GM12878 (cell line): ENCODE results near the gene RGS6. TPM values are rescaled to one million over a fixed set of nuclear protein-coding genes. Genes with fewer than 3 reads are reported as not detected.

Experiments
- CBFB ChIP-seq: IDR thresholded peaks from 2 replicates; pipeline ENCODE4 v1.6.1; 2016; ENCODE audit warnings: antibody characterized with exemption, low read depth
- CHD2 ChIP-seq: IDR thresholded peaks from 2 replicates; pipeline ENCODE4 v1.6.1; 2011; ENCODE audit warnings: low read depth, low read length, improper control_type of control experiment, borderline replicate concordance
- CHD4 ChIP-seq: fragments of 200-600 bp; sonication (generic); IDR thresholded peaks from 2 replicates; pipeline ENCODE4 v1.6.1; 2016; ENCODE audit warnings: mild to moderate bottlenecking
- EED ChIP-seq: sonication (generic); IDR thresholded peaks from 2 replicates; pipeline ENCODE4 v1.6.1; 2016; ENCODE audit warnings: antibody characterized with exemption, low read depth
- EZH2 ChIP-seq: IDR thresholded peaks from 2 replicates; pipeline ENCODE4 v1.6.1; 2012; ENCODE audit warnings: low read depth, mild to moderate bottlenecking, control low read depth, inconsistent platforms, low read length, borderline replicate concordance; ENCODE audit not compliant: control insufficient read depth
- HDAC6 ChIP-seq: fragments of 200-600 bp; sonication (generic); IDR thresholded peaks from one replicate; pipeline ENCODE4 v1.8.0; 2017; ENCODE audit warnings: antibody characterized with exemption; ENCODE audit not compliant: unreplicated experiment
- IKZF1 ChIP-seq: fragments of 450-650 bp; conservative IDR thresholded peaks from 2 replicates; pipeline ENCODE4 v1.6.1; 2017; ENCODE audit warnings: antibody characterized with exemption, mild to moderate bottlenecking
- MXI1 ChIP-seq: fragments of 150-350 bp; IDR thresholded peaks from 2 replicates; pipeline ENCODE4 v1.6.1; 2011; ENCODE audit warnings: low read depth, mild to moderate bottlenecking, inconsistent platforms, low read length, improper control_type of control experiment
- NR2C1 ChIP-seq: fragments of 450-650 bp; IDR thresholded peaks from 2 replicates; pipeline ENCODE4 v1.6.1; 2017; ENCODE audit warnings: antibody characterized with exemption, mild to moderate bottlenecking, moderate library complexity
- NRF1 ChIP-seq: conservative IDR thresholded peaks from 2 replicates; pipeline ENCODE4 v1.6.1; 2011; ENCODE audit warnings: mild to moderate bottlenecking, low read depth, low read length, improper control_type of control experiment
- PML ChIP-seq: IDR thresholded peaks from 2 replicates; pipeline ENCODE4 v1.6.1; 2012; ENCODE audit warnings: low read length, inconsistent platforms
- POLR2A ChIP-seq: IDR thresholded peaks from 2 replicates; pipeline ENCODE4 v1.6.1; 2011; ENCODE audit warnings: low read depth, mild to moderate bottlenecking, low read length
- RBBP5 ChIP-seq: fragments of 200-600 bp; sonication (generic); conservative IDR thresholded peaks from 2 replicates; pipeline ENCODE4 v1.6.1; 2016
- RCOR1 ChIP-seq: conservative IDR thresholded peaks from 2 replicates; pipeline ENCODE4 v1.6.1; 2012; ENCODE audit warnings: low read depth, low read length, improper control_type of control experiment
- RUNX3 ChIP-seq: IDR thresholded peaks from 2 replicates; pipeline ENCODE4 v1.6.1; 2012; ENCODE audit warnings: low read length, inconsistent platforms
- SP1 ChIP-seq: IDR thresholded peaks from one replicate; pipeline ENCODE4 v1.6.1; 2011; ENCODE audit warnings: low read depth, low read length
- SREBF2 ChIP-seq: IDR thresholded peaks from 2 replicates; pipeline ENCODE4 v1.6.1; 2012; ENCODE audit warnings: mild to moderate bottlenecking, low read length
- polyA plus RNA-seq, 11 experiments: library from polyadenylated mRNA; depleted of rRNA in 4 of 11; unstranded in 6 of 11; stranded (reverse) in 5 of 11; fragments of >200 nt; fragmentation: Nextera tagmentation in 4 of 11; fragmentation: Illumina TruSeq in 1 of 11; extraction: Ambion mirVana in 4 of 11; extraction: Trizol in 1 of 11; gene quantifications; 1 replicate in 1 of 11; 2 replicates in 10 of 11; pipeline versions ENCODE4 v1.2.1 to v1.2.3, GENCODE V29; 2011 to 2016; ENCODE audit warnings: inconsistent platforms in 2 of 11, missing spikeins in 2 of 11, low read depth in 1 of 11
- total RNA-seq, 4 experiments: library from RNA; depleted of rRNA in 3 of 4; stranded (reverse); fragments of >200 nt in 3 of 4; fragmentation: Illumina TruSeq in 1 of 4; extraction: Trizol in 1 of 4; gene quantifications; 2 replicates each; pipeline versions ENCODE4 v1.2.1 to v1.2.3, GENCODE V29; 2013 to 2021
- TF ChIP-seq, protein P1 (sequence below): fragments of 450-650 bp; IDR thresholded peaks from 2 replicates; pipeline ENCODE4 v1.6.1; 2017; ENCODE audit warnings: mild to moderate bottlenecking, moderate library complexity
- TF ChIP-seq, protein P2 (sequence below): fragments of 450-650 bp; IDR thresholded peaks from 2 replicates; pipeline ENCODE4 v1.6.1; 2017; ENCODE audit warnings: low read depth, mild to moderate bottlenecking, moderate library complexity
- TF ChIP-seq, protein P3 (sequence below): fragments of 450-650 bp; IDR thresholded peaks from 2 replicates; pipeline ENCODE4 v1.6.1; 2017; ENCODE audit warnings: borderline replicate concordance
- TF ChIP-seq, protein P4 (sequence below): IDR thresholded peaks from 2 replicates; pipeline ENCODE4 v1.6.1; 2012; ENCODE audit warnings: low read depth, low read length, improper control_type of control experiment
- TF ChIP-seq, protein P5 (sequence below): IDR thresholded peaks from 2 replicates; pipeline ENCODE4 v1.6.1; 2011; ENCODE audit warnings: mild to moderate bottlenecking, low read depth, low read length, moderate library complexity; ENCODE audit not compliant: insufficient replicate concordance

RGS6 gene
- total and polyA plus RNA-seq, 10 of the 15 experiments (the other 5 are each of a cell fraction or from before 2014, with no cell fraction given): 3.9 to 18.1 (median 12.4) TPM

DNA sequence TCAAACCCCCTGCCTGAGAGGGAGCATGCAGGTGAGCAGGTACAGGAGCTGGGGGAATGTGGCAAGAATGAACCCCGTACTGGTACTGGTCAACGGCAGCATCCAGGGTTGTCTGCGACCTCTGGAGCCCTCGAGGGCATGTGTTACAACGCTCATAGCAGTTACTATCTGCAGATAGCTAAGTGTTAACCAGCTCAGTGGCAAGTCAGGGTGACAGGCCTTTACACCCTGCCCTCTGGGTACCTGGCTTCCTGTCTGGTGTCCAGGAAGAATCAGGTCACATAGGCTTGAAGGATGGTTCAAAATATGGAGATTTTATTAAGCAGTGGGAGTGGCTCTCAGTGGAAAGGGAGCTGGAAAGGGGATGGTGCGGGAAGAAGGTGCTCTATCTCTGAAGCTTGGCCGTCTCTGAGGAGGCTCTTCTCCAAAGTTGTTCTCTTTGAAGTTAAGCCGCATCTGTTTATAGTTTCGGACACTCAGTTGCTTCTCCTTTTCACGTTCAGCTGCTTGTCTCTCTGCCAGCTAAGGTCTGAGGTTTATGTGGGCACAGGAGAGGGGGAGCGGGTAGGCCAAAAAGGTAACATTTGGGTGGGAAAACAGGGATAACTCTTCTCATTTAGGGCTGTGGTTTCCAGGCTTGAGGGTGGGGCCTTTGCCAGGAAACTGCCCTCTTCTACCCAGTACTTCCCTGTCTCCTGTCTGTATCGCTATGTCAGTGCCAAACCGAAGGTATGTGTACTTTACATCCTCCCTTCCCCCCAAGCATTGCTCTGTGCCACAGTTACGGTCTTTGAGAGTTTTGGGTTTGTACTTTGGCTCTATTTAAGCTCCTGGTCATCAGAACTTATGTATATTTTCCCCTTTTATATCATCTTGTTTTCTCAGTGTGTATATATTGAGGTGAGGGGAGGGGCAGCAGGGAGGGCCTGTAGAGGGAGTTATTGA is 305.8 kb downstream of the RGS6 start (continued):
- TF ChIP-seq, protein P1, sequence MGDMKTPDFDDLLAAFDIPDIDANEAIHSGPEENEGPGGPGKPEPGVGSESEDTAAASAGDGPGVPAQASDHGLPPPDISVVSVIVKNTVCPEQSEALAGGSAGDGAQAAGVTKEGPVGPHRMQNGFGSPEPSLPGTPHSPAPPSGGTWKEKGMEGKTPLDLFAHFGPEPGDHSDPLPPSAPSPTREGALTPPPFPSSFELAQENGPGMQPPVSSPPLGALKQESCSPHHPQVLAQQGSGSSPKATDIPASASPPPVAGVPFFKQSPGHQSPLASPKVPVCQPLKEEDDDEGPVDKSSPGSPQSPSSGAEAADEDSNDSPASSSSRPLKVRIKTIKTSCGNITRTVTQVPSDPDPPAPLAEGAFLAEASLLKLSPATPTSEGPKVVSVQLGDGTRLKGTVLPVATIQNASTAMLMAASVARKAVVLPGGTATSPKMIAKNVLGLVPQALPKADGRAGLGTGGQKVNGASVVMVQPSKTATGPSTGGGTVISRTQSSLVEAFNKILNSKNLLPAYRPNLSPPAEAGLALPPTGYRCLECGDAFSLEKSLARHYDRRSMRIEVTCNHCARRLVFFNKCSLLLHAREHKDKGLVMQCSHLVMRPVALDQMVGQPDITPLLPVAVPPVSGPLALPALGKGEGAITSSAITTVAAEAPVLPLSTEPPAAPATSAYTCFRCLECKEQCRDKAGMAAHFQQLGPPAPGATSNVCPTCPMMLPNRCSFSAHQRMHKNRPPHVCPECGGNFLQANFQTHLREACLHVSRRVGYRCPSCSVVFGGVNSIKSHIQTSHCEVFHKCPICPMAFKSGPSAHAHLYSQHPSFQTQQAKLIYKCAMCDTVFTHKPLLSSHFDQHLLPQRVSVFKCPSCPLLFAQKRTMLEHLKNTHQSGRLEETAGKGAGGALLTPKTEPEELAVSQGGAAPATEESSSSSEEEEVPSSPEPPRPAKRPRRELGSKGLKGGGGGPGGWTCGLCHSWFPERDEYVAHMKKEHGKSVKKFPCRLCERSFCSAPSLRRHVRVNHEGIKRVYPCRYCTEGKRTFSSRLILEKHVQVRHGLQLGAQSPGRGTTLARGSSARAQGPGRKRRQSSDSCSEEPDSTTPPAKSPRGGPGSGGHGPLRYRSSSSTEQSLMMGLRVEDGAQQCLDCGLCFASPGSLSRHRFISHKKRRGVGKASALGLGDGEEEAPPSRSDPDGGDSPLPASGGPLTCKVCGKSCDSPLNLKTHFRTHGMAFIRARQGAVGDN: 0 out of 2 replicates have a peak, but pooled peaks have one; percentile 29
- TF ChIP-seq NRF1 (no peak), RCOR1 (no peak), IKZF1 (peak; percentile 45), EZH2 (no peak), PML (no peak), RUNX3 (peak; percentile 66), POLR2A (no peak), HDAC6 (no peak), CBFB (0 out of 2 replicates have a peak, but pooled peaks have one; percentile 28), NR2C1 (no peak), SREBF2 (no peak), EED (peak; percentile 66), RBBP5 (no peak), SP1 (no peak), CHD2 (0 out of 2 replicates have a peak, but pooled peaks have one; percentile 22), MXI1 (no peak), CHD4 (no peak)
- TF ChIP-seq, protein P2, sequence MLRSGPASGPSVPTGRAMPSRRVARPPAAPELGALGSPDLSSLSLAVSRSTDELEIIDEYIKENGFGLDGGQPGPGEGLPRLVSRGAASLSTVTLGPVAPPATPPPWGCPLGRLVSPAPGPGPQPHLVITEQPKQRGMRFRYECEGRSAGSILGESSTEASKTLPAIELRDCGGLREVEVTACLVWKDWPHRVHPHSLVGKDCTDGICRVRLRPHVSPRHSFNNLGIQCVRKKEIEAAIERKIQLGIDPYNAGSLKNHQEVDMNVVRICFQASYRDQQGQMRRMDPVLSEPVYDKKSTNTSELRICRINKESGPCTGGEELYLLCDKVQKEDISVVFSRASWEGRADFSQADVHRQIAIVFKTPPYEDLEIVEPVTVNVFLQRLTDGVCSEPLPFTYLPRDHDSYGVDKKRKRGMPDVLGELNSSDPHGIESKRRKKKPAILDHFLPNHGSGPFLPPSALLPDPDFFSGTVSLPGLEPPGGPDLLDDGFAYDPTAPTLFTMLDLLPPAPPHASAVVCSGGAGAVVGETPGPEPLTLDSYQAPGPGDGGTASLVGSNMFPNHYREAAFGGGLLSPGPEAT: 0 out of 2 replicates have a peak, but pooled peaks have one; percentile 24
- TF ChIP-seq, protein P3, sequence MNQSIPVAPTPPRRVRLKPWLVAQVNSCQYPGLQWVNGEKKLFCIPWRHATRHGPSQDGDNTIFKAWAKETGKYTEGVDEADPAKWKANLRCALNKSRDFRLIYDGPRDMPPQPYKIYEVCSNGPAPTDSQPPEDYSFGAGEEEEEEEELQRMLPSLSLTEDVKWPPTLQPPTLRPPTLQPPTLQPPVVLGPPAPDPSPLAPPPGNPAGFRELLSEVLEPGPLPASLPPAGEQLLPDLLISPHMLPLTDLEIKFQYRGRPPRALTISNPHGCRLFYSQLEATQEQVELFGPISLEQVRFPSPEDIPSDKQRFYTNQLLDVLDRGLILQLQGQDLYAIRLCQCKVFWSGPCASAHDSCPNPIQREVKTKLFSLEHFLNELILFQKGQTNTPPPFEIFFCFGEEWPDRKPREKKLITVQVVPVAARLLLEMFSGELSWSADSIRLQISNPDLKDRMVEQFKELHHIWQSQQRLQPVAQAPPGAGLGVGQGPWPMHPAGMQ: no peak
- TF ChIP-seq, protein P4, sequence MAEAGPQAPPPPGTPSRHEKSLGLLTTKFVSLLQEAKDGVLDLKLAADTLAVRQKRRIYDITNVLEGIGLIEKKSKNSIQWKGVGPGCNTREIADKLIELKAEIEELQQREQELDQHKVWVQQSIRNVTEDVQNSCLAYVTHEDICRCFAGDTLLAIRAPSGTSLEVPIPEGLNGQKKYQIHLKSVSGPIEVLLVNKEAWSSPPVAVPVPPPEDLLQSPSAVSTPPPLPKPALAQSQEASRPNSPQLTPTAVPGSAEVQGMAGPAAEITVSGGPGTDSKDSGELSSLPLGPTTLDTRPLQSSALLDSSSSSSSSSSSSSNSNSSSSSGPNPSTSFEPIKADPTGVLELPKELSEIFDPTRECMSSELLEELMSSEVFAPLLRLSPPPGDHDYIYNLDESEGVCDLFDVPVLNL: no peak
- TF ChIP-seq, protein P5, sequence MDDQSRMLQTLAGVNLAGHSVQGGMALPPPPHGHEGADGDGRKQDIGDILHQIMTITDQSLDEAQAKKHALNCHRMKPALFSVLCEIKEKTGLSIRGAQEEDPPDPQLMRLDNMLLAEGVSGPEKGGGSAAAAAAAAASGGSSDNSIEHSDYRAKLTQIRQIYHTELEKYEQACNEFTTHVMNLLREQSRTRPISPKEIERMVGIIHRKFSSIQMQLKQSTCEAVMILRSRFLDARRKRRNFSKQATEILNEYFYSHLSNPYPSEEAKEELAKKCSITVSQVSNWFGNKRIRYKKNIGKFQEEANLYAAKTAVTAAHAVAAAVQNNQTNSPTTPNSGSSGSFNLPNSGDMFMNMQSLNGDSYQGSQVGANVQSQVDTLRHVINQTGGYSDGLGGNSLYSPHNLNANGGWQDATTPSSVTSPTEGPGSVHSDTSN: no peak
